GM19468 (cell line): ENCODE measurements around the gene ACBD3.
"Not testable (repeated sequence)": the region's sequence is repeated elsewhere in the genome, so short reads cannot be mapped to it uniquely, and the experiment has no call there.

Experiments used
- ATAC-seq: cut with Tn5 transposase; IDR thresholded peaks from one replicate; pipeline ENCODE4 v1.9.1; 2021; ENCODE audit warnings: mild to moderate bottlenecking, moderate library complexity, moderate number of reproducible peaks; ENCODE audit not compliant: unreplicated experiment; ENCODE audit errors: extremely low read depth

Gene ACBD3

GRCh38 chr1:226202666-226203065 lies 16.1 kb upstream of the ACBD3 start:
- ATAC-seq = not testable (repeated sequence)

DNA sequence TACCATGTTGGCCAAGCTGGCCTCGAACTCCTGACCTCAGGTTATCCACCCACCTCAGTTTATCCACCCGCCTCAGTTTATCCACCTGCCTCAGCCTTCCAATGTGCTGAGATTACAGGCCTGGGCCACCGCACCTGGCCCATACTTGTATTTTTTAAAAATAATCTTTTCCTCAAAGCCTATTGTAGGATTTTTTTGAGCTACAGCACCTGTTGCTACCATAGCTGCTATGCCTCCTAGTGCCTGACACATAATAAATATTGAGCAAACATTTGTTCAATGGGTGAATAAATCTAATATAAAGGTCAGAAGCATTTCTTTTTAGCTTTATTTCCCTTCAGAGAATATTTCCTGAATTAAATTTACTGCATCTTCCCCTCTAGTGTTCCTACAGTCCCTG lies 15.7 kb upstream of the ACBD3 start:
- no peak for ATAC-seq

- no peak for ATAC-seq
These were observed 14.6 kb upstream of the ACBD3 start for GRCh38 chr1:226201029-226201593.

GRCh38 chr1:226199971-226200370 lies 13.4 kb upstream of the ACBD3 start:
- ATAC-seq = no peak

DNA sequence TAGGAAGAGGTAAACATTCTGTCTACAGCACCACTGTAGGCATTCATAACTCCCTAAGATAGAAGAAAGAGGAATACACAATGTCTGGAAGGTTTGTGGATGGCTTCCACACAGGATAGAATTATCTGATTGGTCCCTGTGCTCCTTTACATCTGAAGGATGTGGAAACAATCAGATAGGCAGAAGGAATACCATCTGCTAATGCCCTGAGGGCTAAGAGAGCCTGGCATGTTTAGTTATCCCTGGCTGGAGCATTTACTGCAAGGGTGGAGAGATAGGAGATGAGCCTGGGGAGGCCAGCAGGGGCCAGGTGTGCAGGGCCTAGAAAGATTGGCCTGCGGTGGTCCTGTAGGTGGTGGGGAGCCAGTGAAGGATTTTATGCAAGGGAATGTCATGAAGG lies 8.6 kb upstream of the ACBD3 start:
- no peak for ATAC-seq

GRCh38 chr1:226187380-226187779 lies 839 bp upstream of the ACBD3 start:
- no peak for ATAC-seq

GRCh38 chr1:226187019-226187322 lies 430 bp upstream of the ACBD3 start:
- no peak for ATAC-seq

DNA sequence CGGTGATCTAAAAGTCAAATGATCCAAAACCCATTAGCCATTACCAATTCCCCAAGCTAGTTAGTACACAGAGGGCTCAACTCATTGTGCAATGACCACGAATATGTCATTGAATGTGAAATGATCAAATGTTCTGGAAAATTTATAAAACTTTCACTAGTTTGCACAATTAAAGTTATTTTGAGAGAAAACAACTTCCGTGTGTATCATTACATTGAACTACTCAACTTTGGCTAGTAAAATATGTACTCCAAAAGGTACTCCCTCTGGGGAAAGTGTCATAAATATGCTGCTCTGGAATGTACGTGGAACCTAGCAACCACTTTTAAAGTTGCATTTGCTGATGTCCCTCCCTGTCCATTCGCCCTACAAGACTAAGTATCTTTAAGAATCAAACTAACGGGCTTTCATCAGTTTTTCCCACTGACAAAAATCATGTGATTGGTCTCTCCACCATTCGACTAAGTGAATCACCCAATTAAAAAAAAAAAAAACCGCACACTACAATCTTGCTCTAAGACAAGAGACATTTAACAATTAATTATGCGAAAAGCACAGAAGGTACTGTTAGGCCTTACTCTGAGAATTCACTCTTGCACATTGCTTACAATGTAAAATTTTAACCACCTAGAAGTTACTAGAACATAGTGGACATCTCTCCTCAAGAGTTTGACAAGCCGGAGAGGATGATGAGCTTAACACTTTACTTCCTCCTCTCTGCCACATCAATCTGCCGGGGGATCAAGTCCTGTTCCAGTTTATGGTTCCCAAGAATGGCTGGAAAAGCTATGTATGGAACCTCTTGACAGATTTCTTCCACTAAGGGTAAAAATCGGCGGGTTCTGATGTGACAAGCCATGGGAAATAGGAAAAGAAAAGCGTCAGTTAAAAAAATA lies 1.2 kb downstream of the ACBD3 start:
- no peak for ATAC-seq

- no peak for ATAC-seq
These were observed 4.4 kb downstream of the ACBD3 start for GRCh38 chr1:226181996-226182714.

GRCh38 chr1:226176870-226177269 lies 9.7 kb downstream of the ACBD3 start:
- no peak for ATAC-seq

DNA sequence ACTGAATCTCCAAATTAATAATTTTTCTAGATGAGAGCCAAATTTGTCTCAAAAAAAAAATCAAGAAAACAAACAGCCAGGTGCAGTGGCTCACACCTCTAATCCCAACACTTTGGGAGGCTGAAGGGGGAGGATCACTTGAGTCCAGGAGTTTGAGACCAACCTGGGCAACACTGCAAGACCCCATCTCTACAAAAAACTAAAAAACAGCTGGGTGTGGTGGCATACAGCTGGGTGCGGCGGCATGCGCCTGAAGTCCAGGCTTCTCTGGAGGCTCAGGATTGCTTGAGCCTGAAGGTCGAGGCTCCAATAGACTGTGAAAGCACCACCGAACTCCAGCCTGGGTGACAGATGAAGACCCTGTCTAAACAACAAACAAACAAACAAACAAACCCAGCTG lies 14.0 kb downstream of the ACBD3 start:
- no peak for ATAC-seq

DNA sequence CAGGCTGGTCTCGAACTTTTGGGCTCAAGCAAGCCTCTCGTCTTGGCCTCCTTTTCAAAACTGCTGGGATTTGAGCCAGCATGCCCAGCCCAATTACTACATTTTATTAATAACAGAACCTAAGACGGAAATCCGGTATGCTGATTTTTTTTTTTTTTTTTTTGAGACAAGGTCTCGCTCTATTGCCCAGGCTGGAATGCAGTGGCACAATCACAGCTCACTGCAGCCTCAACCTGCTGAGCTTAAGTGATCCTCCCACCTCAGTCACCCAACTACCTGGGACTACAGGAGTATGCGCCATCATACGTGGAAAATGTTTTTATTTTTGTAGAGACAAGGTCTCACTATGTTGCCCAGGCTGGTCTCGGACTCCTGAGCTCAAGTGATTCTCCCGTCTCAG lies 20.2 kb downstream of the ACBD3 start:
- no peak for ATAC-seq

DNA sequence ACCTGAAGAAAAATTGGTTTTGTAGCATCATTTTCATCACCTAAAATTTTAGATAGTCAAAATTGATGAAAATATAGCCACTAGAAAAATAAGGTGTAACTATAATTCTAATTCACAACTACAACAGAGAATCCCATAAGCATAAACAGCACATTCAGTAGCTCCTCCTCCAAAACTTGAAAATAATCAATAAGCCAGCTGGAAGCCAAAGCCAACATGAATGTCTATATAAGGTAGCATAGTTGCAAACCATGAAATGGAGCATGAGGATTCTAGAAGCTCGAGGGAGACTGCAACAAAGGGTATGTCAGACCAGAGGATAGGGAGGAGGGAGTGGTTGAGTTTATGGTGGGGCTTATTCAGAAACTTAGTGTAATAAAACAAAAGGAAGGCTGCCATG lies 22.4 kb downstream of the ACBD3 start:
- no peak for ATAC-seq

- no peak for ATAC-seq
These were observed 23.6 kb downstream of the ACBD3 start for GRCh38 chr1:226162898-226163297.

DNA sequence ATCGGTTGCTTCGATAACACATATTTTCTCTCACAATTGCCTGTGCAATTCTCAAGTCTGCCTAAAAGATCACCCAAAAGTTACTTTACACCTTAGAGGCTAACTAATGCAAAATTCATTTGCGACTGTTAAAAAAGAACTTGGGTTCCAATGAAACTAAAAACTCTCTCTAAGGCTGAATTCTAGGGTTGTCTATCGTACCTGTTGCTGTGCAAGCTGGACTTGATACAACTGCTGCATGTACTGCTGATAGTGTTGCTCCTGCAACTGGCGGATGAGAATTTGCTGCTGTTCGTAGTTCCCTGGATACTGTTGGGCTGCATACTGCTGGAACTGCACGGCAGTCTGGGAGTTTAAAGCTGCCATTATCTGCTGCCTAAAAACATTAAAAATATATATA lies 27.6 kb downstream of the ACBD3 start:
- no peak for ATAC-seq

- no peak for ATAC-seq
These were observed 28.1 kb downstream of the ACBD3 start for GRCh38 chr1:226158457-226158856.

DNA sequence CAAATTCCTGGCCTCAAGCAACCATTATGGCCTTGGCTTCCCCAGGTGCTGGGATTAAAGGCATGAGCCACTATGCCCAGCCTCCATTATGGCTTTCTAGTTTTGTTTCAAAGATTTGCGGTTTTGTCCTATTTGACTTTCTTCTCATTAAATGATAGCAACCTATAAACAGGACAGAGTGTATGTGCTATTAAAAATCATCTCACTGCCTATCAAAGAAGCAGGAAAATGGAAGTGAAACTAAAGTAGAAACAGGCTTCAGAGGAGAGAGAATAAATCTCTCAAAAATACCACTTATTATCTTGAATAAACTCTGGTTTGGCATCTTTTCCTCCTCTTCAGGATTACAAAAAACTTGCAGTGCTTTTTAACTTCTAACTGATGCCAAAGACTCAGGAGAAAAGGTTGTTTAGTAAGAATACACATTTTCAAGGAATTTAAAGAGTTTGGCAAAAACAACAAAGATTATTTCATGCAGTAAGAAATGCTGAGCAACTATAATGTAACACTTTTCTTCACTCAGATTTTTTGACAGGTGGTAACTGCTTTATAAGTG lies 28.7 kb downstream of the ACBD3 start:
- ATAC-seq = no peak

GRCh38 chr1:226154593-226154992 lies 31.9 kb downstream of the ACBD3 start:
- ATAC-seq = no peak

DNA sequence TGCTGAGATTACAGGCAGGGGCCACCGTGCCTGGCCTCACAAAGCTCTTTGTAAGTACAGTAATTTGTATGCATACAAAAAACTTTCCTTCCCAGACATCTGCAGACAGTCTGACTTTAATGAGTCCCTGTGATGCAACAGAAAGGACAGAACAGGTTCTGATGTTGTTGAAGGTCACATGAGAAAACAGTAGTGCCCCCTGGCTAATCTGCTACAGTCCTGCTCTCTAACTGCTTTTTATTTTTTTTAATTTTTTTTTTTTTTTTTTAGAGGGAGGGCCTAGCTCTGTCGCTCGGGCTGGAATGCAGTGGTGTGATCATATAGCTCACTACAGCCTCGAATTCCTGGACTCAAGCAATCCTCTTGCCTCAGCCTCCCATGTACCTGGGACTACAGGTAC lies 36.7 kb downstream of the ACBD3 start:
- ATAC-seq = no peak

DNA sequence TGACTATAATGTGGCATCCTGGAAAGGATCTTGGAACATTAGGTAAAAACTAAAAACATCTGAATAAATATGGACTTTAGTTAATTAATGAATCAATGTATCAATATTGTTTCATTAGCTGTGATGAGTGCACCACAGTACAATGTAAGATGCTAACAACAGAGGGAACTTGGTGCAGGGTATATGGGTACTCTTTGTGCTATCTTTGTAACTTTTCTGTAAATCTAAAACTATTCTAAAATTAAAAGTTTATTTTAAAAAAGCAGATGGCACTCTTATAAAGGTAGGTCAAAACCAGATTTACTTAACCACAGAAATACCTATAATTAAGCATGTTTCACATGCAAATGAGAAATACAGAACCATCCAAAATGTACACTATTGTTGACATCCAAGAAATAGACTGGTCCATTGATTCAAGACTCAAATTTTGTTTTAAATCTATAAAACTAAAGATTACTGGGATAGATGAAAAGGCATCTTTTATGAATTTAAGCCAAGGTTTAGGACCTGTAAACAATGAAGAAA lies 38.4 kb downstream of the ACBD3 start:
- ATAC-seq = no peak

GRCh38 chr1:226144045-226144444 lies 42.5 kb downstream of the ACBD3 start:
- ATAC-seq = no peak
